H1 (cell line): ENCODE data around the gene CDK13. TPM values are rescaled to one million over a fixed set of nuclear protein-coding genes. Genes with fewer than 3 reads are reported as not detected.

ENCODE experiments used
- CTCF ChIA-PET: fragments of 300-600 bp; sonication (Branson Sonifier 250); formaldehyde crosslinking; loops from one replicate; lab custom pipeline; 2021; ENCODE audit not compliant: partially characterized antibody; lab: Charles Lee
- POLR2A ChIA-PET: fragments of 300-600 bp; sonication (Branson Sonifier 250); formaldehyde crosslinking; loops from one replicate; lab custom pipeline; 2021; ENCODE audit warnings: inconsistent platforms; ENCODE audit not compliant: partially characterized antibody; lab: Charles Lee
- DNase-seq, 2 experiments: peaks; one replicate each; pipeline versions ENCODE4 v3.0.0 to v3.0.0-alpha.2; 2010 to 2022; ENCODE audit warnings: low spot score in 2 of 2, low read depth in 1 of 2, mixed read lengths in 1 of 2
- FAIRE-seq: peaks from 2 replicates; lab custom pipeline; 2011; peaks lifted over from hg19 to GRCh38; lab: Jason Lieb, UNC
- H2AFZ ChIP-seq: 2 replicates; pipeline ENCODE4 v1.8.1; 2012; ENCODE audit warnings: low read length, inconsistent platforms
- H2AK5ac ChIP-seq: 2 replicates; pipeline ENCODE4 v1.6.1; 2013; ENCODE audit warnings: low read depth, low read length
- H2BK120ac ChIP-seq: replicated peaks from 2 replicates; pipeline ENCODE3; 2013; ENCODE audit warnings: low read depth, low read length, inconsistent platforms
- H2BK12ac ChIP-seq: 2 replicates; pipeline ENCODE4 v1.6.1; 2013; ENCODE audit warnings: low read depth, low read length
- H2BK15ac ChIP-seq: 2 replicates; pipeline ENCODE4 v1.6.1; 2013; ENCODE audit warnings: low read length
- H2BK20ac ChIP-seq: 2 replicates; pipeline ENCODE4 v1.6.1; 2013; ENCODE audit warnings: low read length
- H2BK5ac ChIP-seq: 2 replicates; pipeline ENCODE4 v1.6.1; 2013; ENCODE audit warnings: low read depth, low read length
- H3K14ac ChIP-seq: 2 replicates; pipeline ENCODE4 v1.6.1; 2013; ENCODE audit warnings: inconsistent platforms; ENCODE audit not compliant: insufficient read length
- H3K18ac ChIP-seq: 2 replicates; pipeline ENCODE4 v1.6.1; 2013; ENCODE audit warnings: low read length; ENCODE audit errors: extremely low read depth
- H3K23ac ChIP-seq: 2 replicates; pipeline ENCODE4 v1.6.1; 2013; ENCODE audit warnings: inconsistent platforms; ENCODE audit not compliant: insufficient read length
- H3K23me2 ChIP-seq: 2 replicates; pipeline ENCODE4 v1.6.1; 2013; ENCODE audit warnings: low read depth, low read length
- H3K27ac ChIP-seq: 2 replicates; pipeline ENCODE4 v1.6.1; 2011; ENCODE audit warnings: low read depth, low read length, inconsistent platforms
- H3K27me3 ChIP-seq, 4 experiments: replicated peaks in 1 of 4; 1 replicate in 1 of 4; 2 replicates in 3 of 4; pipeline versions ENCODE4 v1.6.1 to v1.8.1; 2011 to 2013; ENCODE audit warnings: low read length in 3 of 4, mild to moderate bottlenecking in 3 of 4, inconsistent platforms in 2 of 4, mixed read lengths in 2 of 4, moderate library complexity in 1 of 4; ENCODE audit not compliant: control insufficient read depth in 3 of 4, insufficient read depth in 3 of 4; ENCODE audit errors: extremely low read depth in 1 of 4
- H3K36me3 ChIP-seq, 4 experiments: 2 replicates each; pipeline versions ENCODE4 v1.6.1 to v1.8.1; 2011 to 2013; ENCODE audit warnings: mild to moderate bottlenecking in 4 of 4, low read length in 3 of 4, moderate library complexity in 2 of 4, control low read depth in 1 of 4, inconsistent platforms in 1 of 4; ENCODE audit not compliant: insufficient read depth in 4 of 4, control insufficient read depth in 2 of 4
- H3K4ac ChIP-seq: replicated peaks from 2 replicates; pipeline ENCODE3; 2013; ENCODE audit warnings: low read length, low read depth, mixed read lengths, inconsistent platforms; ENCODE audit not compliant: insufficient read length
- H3K4me1 ChIP-seq, 4 experiments: replicated peaks in 1 of 4; 1 replicate in 1 of 4; 2 replicates in 3 of 4; pipeline versions ENCODE4 v1.6.1 to v1.8.1; 2011 to 2013; ENCODE audit warnings: low read length in 3 of 4, inconsistent platforms in 2 of 4, mixed read lengths in 1 of 4; ENCODE audit not compliant: insufficient read depth in 4 of 4, control insufficient read depth in 3 of 4
- H3K4me2 ChIP-seq, 2 experiments: 2 replicates each; pipeline versions ENCODE4 v1.6.1 to v1.8.1; 2011 to 2013; ENCODE audit warnings: low read depth in 2 of 2, low read length in 2 of 2, control low read depth in 1 of 2, inconsistent platforms in 1 of 2, mild to moderate bottlenecking in 1 of 2; ENCODE audit not compliant: insufficient read depth in 1 of 2
- H3K4me3 ChIP-seq, 4 experiments: fragments of 200-600, 300-600 bp in 1 of 4; sonication (generic), shearing (Covaris generic), sonication (Bioruptor Twin) in 1 of 4; 2 replicates each; pipeline versions ENCODE4 v1.5.1 to v1.8.1; 2011 to 2016; ENCODE audit warnings: low read length in 4 of 4, low read depth in 3 of 4, control low read depth in 2 of 4, inconsistent platforms in 2 of 4, mild to moderate bottlenecking in 2 of 4, mixed read lengths in 1 of 4, moderate library complexity in 1 of 4; ENCODE audit not compliant: insufficient read depth in 2 of 4; ENCODE audit errors: extremely low read depth in 1 of 4
- H3K56ac ChIP-seq: replicated peaks from 2 replicates; pipeline ENCODE3; 2013; ENCODE audit warnings: low read depth, mild to moderate bottlenecking, mixed read lengths, low read length, inconsistent platforms; ENCODE audit not compliant: insufficient read length
- H3K79me1 ChIP-seq: 2 replicates; pipeline ENCODE4 v1.6.1; 2013; ENCODE audit warnings: low read depth, low read length, control low read depth
- H3K79me2 ChIP-seq, 2 experiments: 2 replicates each; pipeline versions ENCODE4 v1.6.1 to v1.8.1; 2012 to 2013; ENCODE audit warnings: low read length in 2 of 2, mild to moderate bottlenecking in 2 of 2, inconsistent platforms in 1 of 2; ENCODE audit not compliant: insufficient read depth in 2 of 2, control insufficient read depth in 1 of 2
- H3K9ac ChIP-seq, 4 experiments: replicated peaks in 1 of 4; 1 replicate in 1 of 4; 2 replicates in 3 of 4; pipeline versions ENCODE4 v1.6.1 to v1.8.1; 2011 to 2013; ENCODE audit warnings: low read depth in 3 of 4, low read length in 3 of 4, control low read depth in 2 of 4, mild to moderate bottlenecking in 2 of 4, moderate library complexity in 2 of 4, inconsistent platforms in 1 of 4; ENCODE audit errors: extremely low read depth in 1 of 4
- H3K9me3 ChIP-seq, 2 experiments: 2 replicates each; pipeline versions ENCODE4 v1.6.1 to v1.8.1; 2012 to 2013; ENCODE audit warnings: mild to moderate bottlenecking in 2 of 2, moderate library complexity in 2 of 2, control low read depth in 1 of 2, inconsistent platforms in 1 of 2, low read depth in 1 of 2, low read length in 1 of 2, mixed read lengths in 1 of 2; ENCODE audit not compliant: insufficient read depth in 2 of 2
- H4K20me1 ChIP-seq, 2 experiments: replicated peaks in 1 of 2; 2 replicates each; pipeline versions ENCODE3 to v1.8.1; 2011 to 2013; ENCODE audit warnings: inconsistent platforms in 2 of 2, low read length in 2 of 2, mild to moderate bottlenecking in 1 of 2; ENCODE audit not compliant: insufficient read depth in 2 of 2, control insufficient read depth in 1 of 2
- H4K5ac ChIP-seq: 2 replicates; pipeline ENCODE4 v1.6.1; 2013; ENCODE audit warnings: low read length, low read depth, mixed read lengths, inconsistent platforms; ENCODE audit not compliant: insufficient read length
- H4K8ac ChIP-seq: 2 replicates; pipeline ENCODE4 v1.8.0; 2013; ENCODE audit warnings: mild to moderate bottlenecking, moderate library complexity, low read length, inconsistent platforms; ENCODE audit not compliant: insufficient read depth; ENCODE audit errors: extremely low read depth
- H4K91ac ChIP-seq: replicated peaks from 2 replicates; pipeline ENCODE3; 2013; ENCODE audit warnings: low read length, mixed read lengths, inconsistent platforms; ENCODE audit not compliant: insufficient read length
- ASH2L ChIP-seq: fragments of 200-600, 300-600 bp; sonication (generic); IDR thresholded peaks from one replicate; pipeline ENCODE4 v1.7.1; 2017; ENCODE audit warnings: low read length
- EZH2 ChIP-seq: fragments of 200-600 bp; sonication (generic); IDR thresholded peaks from 2 replicates; pipeline ENCODE4 v1.7.1; 2012; ENCODE audit warnings: low read depth, mild to moderate bottlenecking, moderate library complexity, low read length, inconsistent platforms; ENCODE audit not compliant: severe bottlenecking
- FOSL1 ChIP-seq: IDR thresholded peaks from 2 replicates; pipeline ENCODE4 v1.6.1; 2011; ENCODE audit warnings: mild to moderate bottlenecking, low read depth, low read length, moderate library complexity; ENCODE audit not compliant: insufficient read depth
- RAD21 ChIP-seq, 2 experiments: IDR thresholded peaks in 1 of 2; conservative IDR thresholded peaks in 1 of 2; 2 replicates each; pipeline ENCODE4 v1.6.1; 2011; ENCODE audit warnings: low read depth in 2 of 2, low read length in 2 of 2, improper control_type of control experiment in 1 of 2, inconsistent platforms in 1 of 2, mild to moderate bottlenecking in 1 of 2, moderate library complexity in 1 of 2
- RBBP5 ChIP-seq: IDR thresholded peaks from 2 replicates; pipeline ENCODE4 v1.7.1; 2012; ENCODE audit warnings: low read depth, mild to moderate bottlenecking, inconsistent platforms, low read length, moderate library complexity, borderline replicate concordance
- SP2 ChIP-seq: IDR thresholded peaks from 2 replicates; pipeline ENCODE4 v1.6.1; 2012; ENCODE audit warnings: mild to moderate bottlenecking, low read length, inconsistent platforms
- TAF7 ChIP-seq: optimal IDR thresholded peaks from 2 replicates; pipeline ENCODE3; 2011; ENCODE audit warnings: low read depth, mild to moderate bottlenecking, inconsistent platforms, low read length, moderate library complexity, borderline replicate concordance
- TBP ChIP-seq: IDR thresholded peaks from 2 replicates; pipeline ENCODE4 v1.6.1; 2011; ENCODE audit warnings: low read depth, low read length, improper control_type of control experiment
- WGBS, 2 experiments: shearing (Covaris generic) in 1 of 2; methylation state at CpG; one replicate each; pipeline versions ENCODE4 v1.1.6 to v1.1.7; 2013 to 2015; ENCODE audit warnings: low lambda C conversion rate in 2 of 2, mixed read lengths in 2 of 2, inconsistent platforms in 1 of 2, low coverage in 1 of 2, missing lambda C conversion rate in 1 of 2; ENCODE audit not compliant: insufficient replicate concordance in 2 of 2, insufficient coverage in 1 of 2, insufficient read length in 1 of 2; ENCODE audit errors: extremely low coverage in 1 of 2, missing lambda C conversion rate in 1 of 2; 5-methylcytosine and 5-hydroxymethylcytosine counted together
- polyA plus RNA-seq, 7 experiments: library from polyadenylated mRNA; depleted of rRNA in 3 of 7; stranded (reverse) in 5 of 7; unstranded in 2 of 7; fragments of >200 nt in 5 of 7; fragments of 200-250 nt in 2 of 7; gene quantifications; 1 replicate in 5 of 7; 2 replicates in 1 of 7; 4 replicates in 1 of 7; pipeline versions ENCODE4 v1.2.1 to v1.2.3, GENCODE V29; 2011 to 2013; ENCODE audit warnings: missing spikeins in 2 of 7, mixed read lengths in 2 of 7
- total RNA-seq: library from RNA; stranded (reverse); fragmentation: NEBNext Ultra II Directional; extraction: Animal tissue kit (Norgen Biotek cat#: 25700); gene quantifications from 2 replicates; pipeline ENCODE4 v1.2.1, GENCODE V29; 2021

CDK13 gene
- total and polyA plus RNA-seq, 2 of the 8 experiments (the other 6 are each of a cell fraction or from before 2014, with no cell fraction given), result 22.6 to 49.5 TPM

GRCh38 chr7:40041456-40041855 lies 91.4 kb downstream of the CDK13 start:
- H2BK20ac ChIP-seq, result no peak overlapping the region
- H3K9ac ChIP-seq, result no peak overlapping the region
- CTCF ChIA-PET, result interaction anchor here (2.5 kb wide), 1 partner anchor 10 kb away, joined by 10 read pairs; no protein-coding TSS in a partner anchor
- H3K4me3 ChIP-seq, result no peak overlapping the region
- no peaks in the 10 kb centered on the region; a peak in 1 of 4 replicates for H3K79me2 ChIP-seq
- H2BK5ac ChIP-seq, result no peak overlapping the region
- H3K27ac ChIP-seq, result no peak overlapping the region
- no peak overlapping the region for H4K8ac ChIP-seq
- H4K5ac ChIP-seq, result no peak overlapping the region
- H3K23me2 ChIP-seq, result no peaks in the 10 kb centered on the region
- H2BK12ac ChIP-seq, result no peak overlapping the region
- no peak overlapping the region for H2AFZ ChIP-seq
- no peak overlapping the region for H3K14ac ChIP-seq
- POLR2A ChIA-PET, result no interaction called here
- no peak overlapping the region for H4K91ac ChIP-seq
- no peak overlapping the region for H2AK5ac ChIP-seq
- H2BK120ac ChIP-seq, result no peak overlapping the region
- H3K27me3 ChIP-seq, result no peaks in the 10 kb centered on the region
- H3K56ac ChIP-seq, result no peak overlapping the region
- no peaks in the 10 kb centered on the region for H3K9me3 ChIP-seq
- 91% methylated on average over 2 of the region's 2 CpGs; no CpG with 5 or more reads in 1 of the 2 experiments for WGBS, 2 experiments
- DNase-seq (no peak), FAIRE-seq (no peak)
- H3K4ac ChIP-seq, result no peak overlapping the region
- TF ChIP-seq SP2, result no peak
- TF ChIP-seq RAD21 (IDR thresholded peaks at IDR 0.05 in 1 of 2, conservative IDR thresholded peaks at IDR 0.05 in 1 of 2; ENCODE audit: low read depth in 2 of 2, low read length in 2 of 2), result no peak
- TF ChIP-seq TAF7, result no peak
- no peak for TF ChIP-seq ASH2L
- no peak for TF ChIP-seq FOSL1
- no peak for TF ChIP-seq TBP
- TF ChIP-seq RBBP5, result no peak
- TF ChIP-seq EZH2, result no peak
- TF ChIP-seq, all 59 proteins: peak for 0
- Histone ChIP-seq H3K4me2 (no peak overlapping the region), H3K18ac (no peak overlapping the region), H3K79me1 (no peaks in the 10 kb centered on the region; the same call in 1 of the 2 replicates), H4K20me1 (no peaks in the 10 kb centered on the region), H3K36me3 (peaks cover 0 to 8% (median 0%) of the 10 kb centered on the region in 4 experiments; a peak in 2 of 8 replicates), H2BK15ac (no peak overlapping the region), H3K23ac (no peak overlapping the region), H3K4me1 (no peaks in the 10 kb centered on the region)
